ENCODE results near the gene ANKRD6. TPM values are rescaled to one million over a fixed set of nuclear protein-coding genes. Genes with fewer than 3 reads are reported as not detected.

The ANKRD6 gene
- total and polyA plus RNA-seq, 2 experiments from 2014 or later: 9.3 to 20.9 TPM

- DNase-seq (ENCODE audit: low spot score): no peak
- H3K9me3 ChIP-seq (ENCODE audit: low read depth): no peaks in the 10 kb centered on the region
- TF ChIP-seq EZH2 (IDR thresholded peaks at IDR 0.05; ENCODE audit: borderline replicate concordance): no peak
- no peak for TF ChIP-seq EZH2phosphoT487 (IDR thresholded peaks at IDR 0.05; ENCODE audit: low read depth, severe bottlenecking, unreplicated experiment)
- no peak for TF ChIP-seq CTCF (IDR thresholded peaks at IDR 0.05; ENCODE audit: poor library complexity)
- H4K20me1 ChIP-seq (ENCODE audit: insufficient read depth, poor library complexity, severe bottlenecking): no peaks in the 10 kb centered on the region
- no peak overlapping the region for H3K4me3 ChIP-seq
- WGBS (ENCODE audit: low lambda C conversion rate, missing lambda C conversion rate): 93% methylated on average over 3 of the region's 3 CpGs
- no peaks in the 10 kb centered on the region for H3K4me1 ChIP-seq (ENCODE audit: insufficient read depth)
- H3K79me2 ChIP-seq: no peaks in the 10 kb centered on the region
- no peak overlapping the region for H3K27ac ChIP-seq
- no peak overlapping the region for H2AFZ ChIP-seq
- H3K9me2 ChIP-seq (replicated peaks; ENCODE audit: insufficient read depth): no peaks in the 10 kb centered on the region
- H3K36me3 ChIP-seq (replicated peaks; ENCODE audit: insufficient read depth, low read depth): no peaks in the 10 kb centered on the region
- no peaks in the 10 kb centered on the region for H3K27me3 ChIP-seq
- no peak overlapping the region for H3K4me2 ChIP-seq
Measured at GRCh38 chr6:89400050-89400449, 32.9 kb upstream of the ANKRD6 start.

- H3K4me1 ChIP-seq (ENCODE audit: insufficient read depth): no peaks in the 10 kb centered on the region
- TF ChIP-seq EZH2phosphoT487 (IDR thresholded peaks at IDR 0.05; ENCODE audit: low read depth, severe bottlenecking, unreplicated experiment): no peak
- no peak for TF ChIP-seq CTCF (IDR thresholded peaks at IDR 0.05; ENCODE audit: poor library complexity)
- no peak for TF ChIP-seq EZH2 (IDR thresholded peaks at IDR 0.05; ENCODE audit: borderline replicate concordance)
- no peak for DNase-seq (ENCODE audit: low spot score)
- H3K36me3 ChIP-seq (replicated peaks; ENCODE audit: insufficient read depth, low read depth): no peaks in the 10 kb centered on the region
- WGBS (ENCODE audit: low lambda C conversion rate, missing lambda C conversion rate): 87% methylated on average over 6 of the region's 6 CpGs
- H3K79me2 ChIP-seq: no peaks in the 10 kb centered on the region
- H3K4me3 ChIP-seq: no peak overlapping the region
- H3K27ac ChIP-seq: no peak overlapping the region
- no peaks in the 10 kb centered on the region for H3K9me3 ChIP-seq (ENCODE audit: low read depth)
- no peak overlapping the region for H2AFZ ChIP-seq
- no peaks in the 10 kb centered on the region for H3K9me2 ChIP-seq (replicated peaks; ENCODE audit: insufficient read depth)
- no peaks in the 10 kb centered on the region for H4K20me1 ChIP-seq (ENCODE audit: insufficient read depth, poor library complexity, severe bottlenecking)
- H3K27me3 ChIP-seq: no peaks in the 10 kb centered on the region
- no peak overlapping the region for H3K4me2 ChIP-seq
Measured at GRCh38 chr6:89400912-89401399, 32.0 kb upstream of the ANKRD6 start.

GRCh38 chr6:89402776-89403175 is 30.2 kb upstream of the ANKRD6 start:
- Histone ChIP-seq H3K4me3 (no peak overlapping the region), H3K36me3 (replicated peaks; ENCODE audit: insufficient read depth, low read depth) (no peaks in the 10 kb centered on the region), H3K27me3 (peaks cover 4% of the 10 kb centered on the region), H3K4me2 (no peak overlapping the region), H2AFZ (no peak overlapping the region), H3K9me3 (ENCODE audit: low read depth) (no peaks in the 10 kb centered on the region), H3K4me1 (ENCODE audit: insufficient read depth) (no peaks in the 10 kb centered on the region), H3K9me2 (replicated peaks; ENCODE audit: insufficient read depth) (no peaks in the 10 kb centered on the region), H4K20me1 (ENCODE audit: insufficient read depth, poor library complexity, severe bottlenecking) (no peaks in the 10 kb centered on the region), H3K79me2 (no peaks in the 10 kb centered on the region), H3K27ac (no peak overlapping the region)
- whole genome bisulfite sequencing (ENCODE audit: low lambda C conversion rate, missing lambda C conversion rate): 92% methylated on average over 6 of the region's 6 CpGs
- no peak for TF ChIP-seq EZH2 (IDR thresholded peaks at IDR 0.05; ENCODE audit: borderline replicate concordance)
- TF ChIP-seq EZH2phosphoT487 (IDR thresholded peaks at IDR 0.05; ENCODE audit: low read depth, severe bottlenecking, unreplicated experiment): no peak
- TF ChIP-seq CTCF (IDR thresholded peaks at IDR 0.05; ENCODE audit: poor library complexity): no peak
- DNase-seq (ENCODE audit: low spot score): no peak

- H3K4me1 ChIP-seq (ENCODE audit: insufficient read depth): no peaks in the 10 kb centered on the region
- H4K20me1 ChIP-seq (ENCODE audit: insufficient read depth, poor library complexity, severe bottlenecking): no peaks in the 10 kb centered on the region
- H3K9me3 ChIP-seq (ENCODE audit: low read depth): no peaks in the 10 kb centered on the region
- TF ChIP-seq EZH2 (IDR thresholded peaks at IDR 0.05; ENCODE audit: borderline replicate concordance) (no peak), EZH2phosphoT487 (IDR thresholded peaks at IDR 0.05; ENCODE audit: low read depth, severe bottlenecking, unreplicated experiment) (no peak), CTCF (IDR thresholded peaks at IDR 0.05; ENCODE audit: poor library complexity) (no peak)
- no peaks in the 10 kb centered on the region for H3K36me3 ChIP-seq (replicated peaks; ENCODE audit: insufficient read depth, low read depth)
- H2AFZ ChIP-seq: no peak overlapping the region
- H3K27ac ChIP-seq: no peak overlapping the region
- H3K4me2 ChIP-seq: no peak overlapping the region
- peaks cover 12% of the 10 kb centered on the region for H3K27me3 ChIP-seq
- WGBS (ENCODE audit: low lambda C conversion rate, missing lambda C conversion rate): 45% methylated on average over 3 of the region's 3 CpGs
- no peak for DNase-seq (ENCODE audit: low spot score)
- H3K4me3 ChIP-seq: no peak overlapping the region
- no peaks in the 10 kb centered on the region for H3K9me2 ChIP-seq (replicated peaks; ENCODE audit: insufficient read depth)
- H3K79me2 ChIP-seq: peaks cover 8% of the 10 kb centered on the region
Measured at GRCh38 chr6:89404512-89404911, 28.4 kb upstream of the ANKRD6 start.
